Naive B cell (primary cell): ENCODE data around the gene SRP19. TPM values are rescaled to one million over a fixed set of nuclear protein-coding genes. Genes with fewer than 3 reads are reported as not detected.
A peak's percentile ranks its signal among the peaks of the same experiment; 100 is the strongest.
"Not testable (repeated sequence)": the region's sequence is repeated elsewhere in the genome, so short reads cannot be mapped to it uniquely, and the experiment has no call there.

Experiments
- ATAC-seq, 2 donors: fragments of 150-1000 bp; cut with Tn5 transposase; 2 replicates each; pipeline ENCODE4 v1.10.0; 2021; ENCODE audit warnings: low read depth in 2 of 2, mild to moderate bottlenecking in 2 of 2, moderate library complexity in 2 of 2
- DNase-seq: peaks from one replicate; pipeline ENCODE4 v3.0.0; 2022
- H3K27ac Mint-ChIP-seq, 6 donors: one replicate each; pipeline ENCODE4 v1.8.0; 2020 to 2022; ENCODE audit warnings: mild to moderate bottlenecking in 6 of 6, mixed read lengths in 6 of 6, moderate library complexity in 5 of 6, inconsistent platforms in 2 of 6
- H3K27me3 Mint-ChIP-seq, 3 donors: one replicate each; pipeline ENCODE4 v1.8.0; 2021 to 2022; ENCODE audit warnings: mixed read lengths in 3 of 3, mild to moderate bottlenecking in 1 of 3
- H3K36me3 Mint-ChIP-seq, 2 donors: one replicate each; pipeline ENCODE4 v1.8.0; 2020 to 2022; ENCODE audit warnings: mixed read lengths in 2 of 2, inconsistent platforms in 1 of 2, mild to moderate bottlenecking in 1 of 2
- H3K4me1 Mint-ChIP-seq, 3 donors: one replicate each; pipeline ENCODE4 v1.8.0; 2020 to 2022; ENCODE audit warnings: mixed read lengths in 3 of 3, inconsistent platforms in 1 of 3, mild to moderate bottlenecking in 1 of 3, moderate library complexity in 1 of 3
- H3K4me3 Mint-ChIP-seq, 8 donors: one replicate each; pipeline ENCODE4 v1.8.0; 2020 to 2022; ENCODE audit warnings: mild to moderate bottlenecking in 8 of 8, mixed read lengths in 8 of 8, moderate library complexity in 8 of 8, inconsistent platforms in 2 of 8
- H3K9me3 Mint-ChIP-seq, 7 donors: one replicate each; pipeline ENCODE4 v1.8.0; 2020 to 2022; ENCODE audit warnings: mixed read lengths in 7 of 7, mild to moderate bottlenecking in 5 of 7, inconsistent platforms in 2 of 7, moderate library complexity in 1 of 7
- polyA plus RNA-seq, 6 donors: library from polyadenylated mRNA; unstranded; fragments of 300-500 nt; fragmentation: Illumina TruSeq; gene quantifications; one replicate each; pipeline ENCODE4 v1.2.3, GENCODE V29; 2021; ENCODE audit warnings: low read depth in 6 of 6

The SRP19 gene
- polyA plus RNA-seq, 6 donors from 2014 or later: 104 to 153 (median 121) TPM

DNA sequence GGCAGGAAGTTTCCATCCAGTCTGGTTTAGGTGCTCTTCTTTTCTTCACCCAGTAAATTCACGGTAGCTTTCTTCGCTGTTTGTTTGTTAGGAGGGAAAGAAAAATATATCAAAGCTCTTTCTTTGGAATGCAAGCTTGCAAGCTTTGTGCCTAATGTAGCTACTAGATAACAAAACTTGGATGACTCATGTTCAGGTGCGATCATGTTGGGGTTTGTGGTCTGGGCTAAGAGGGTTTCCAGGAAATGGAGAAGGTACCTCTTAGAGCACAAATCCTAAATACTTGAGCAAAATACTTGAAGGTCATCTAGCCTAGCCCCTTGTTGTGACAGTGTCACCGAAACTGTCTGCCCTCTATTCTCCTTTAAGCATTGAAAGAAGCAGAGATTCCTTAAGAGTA, 17.7 kb downstream of the SRP19 start:
- Mint-ChIP-seq H3K36me3 (peaks cover 0 to 6% of the 10 kb centered on the region in 2 donors), H3K27me3 (no peaks in the 10 kb centered on the region), H3K27ac (peak overlapping the region in 4 of 6 donors; percentile 0 to 36 (median 30)), H3K4me3 (no peak overlapping the region), H3K4me1 (peaks cover under 1 to 4% (median under 1%) of the 10 kb centered on the region in 3 donors), H3K9me3 (no peaks in the 10 kb centered on the region)
- DNase-seq (no peak), ATAC-seq (no peak)

GRCh38 chr5:112880219-112880964, 19.3 kb downstream of the SRP19 start:
- H3K4me3 Mint-ChIP-seq: no peak overlapping the region
- no peaks in the 10 kb centered on the region for H3K9me3 Mint-ChIP-seq
- DNase-seq (no peak), ATAC-seq (no peak)
- peaks cover 0 to 4% (median 0%) of the 10 kb centered on the region in 3 donors for H3K4me1 Mint-ChIP-seq
- peaks cover 0 to 6% of the 10 kb centered on the region in 2 donors for H3K36me3 Mint-ChIP-seq
- no peaks in the 10 kb centered on the region for H3K27me3 Mint-ChIP-seq
- peak overlapping the region in 4 of 6 donors; percentile 0 to 78 (median 68) for H3K27ac Mint-ChIP-seq

DNA sequence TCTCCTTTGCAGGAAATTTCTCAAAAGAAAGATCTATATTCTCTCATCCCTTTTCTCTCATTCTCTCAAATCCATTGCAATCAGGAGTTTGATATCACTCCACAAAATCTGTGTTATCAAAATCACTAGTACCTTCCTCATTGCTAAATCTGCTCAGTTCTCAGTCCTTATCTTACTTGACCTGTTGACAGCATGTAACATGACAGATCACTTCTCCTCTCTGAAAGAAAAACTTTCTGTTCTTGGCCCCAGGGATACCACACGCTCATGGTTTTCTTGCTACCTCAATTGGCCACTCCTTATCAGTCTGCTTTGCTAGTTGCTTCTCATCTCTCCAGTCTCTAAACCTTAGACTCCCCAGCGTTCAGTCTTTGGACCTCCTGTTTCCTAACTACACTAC, 22.1 kb downstream of the SRP19 start:
- Mint-ChIP-seq H3K9me3 (no peaks in the 10 kb centered on the region), H3K36me3 (peaks cover 0 to 7% of the 10 kb centered on the region in 2 donors), H3K27me3 (no peaks in the 10 kb centered on the region), H3K27ac (no peak overlapping the region), H3K4me3 (no peak overlapping the region), H3K4me1 (peaks cover 0 to 5% (median 4%) of the 10 kb centered on the region in 3 donors)
- ATAC-seq: no peak
- no peak for DNase-seq

- Mint-ChIP-seq H3K9me3 (no peaks in the 10 kb centered on the region), H3K27ac (peak overlapping the region in 1 of 6 donors; percentile 34), H3K4me3 (no peak overlapping the region), H3K4me1 (peaks cover 0 to 11% (median 9%) of the 10 kb centered on the region in 3 donors), H3K27me3 (no peaks in the 10 kb centered on the region), H3K36me3 (peaks cover 0 to 7% of the 10 kb centered on the region in 2 donors)
- no peak for DNase-seq
- ATAC-seq: no peak
Observed at GRCh38 chr5:112885001-112885400, 23.9 kb downstream of the SRP19 start.

- Mint-ChIP-seq H3K9me3 (no peaks in the 10 kb centered on the region), H3K36me3 (peaks cover 0 to 14% of the 10 kb centered on the region in 2 donors), H3K27me3 (no peaks in the 10 kb centered on the region), H3K4me3 (no peak overlapping the region), H3K4me1 (peaks cover 0 to 18% (median 10%) of the 10 kb centered on the region in 3 donors), H3K27ac (peak overlapping the region in 2 of 6 donors; percentile 20 to 70)
- no peak for DNase-seq
- ATAC-seq: no peak
Observed at GRCh38 chr5:112886975-112887374, 25.9 kb downstream of the SRP19 start.

DNA sequence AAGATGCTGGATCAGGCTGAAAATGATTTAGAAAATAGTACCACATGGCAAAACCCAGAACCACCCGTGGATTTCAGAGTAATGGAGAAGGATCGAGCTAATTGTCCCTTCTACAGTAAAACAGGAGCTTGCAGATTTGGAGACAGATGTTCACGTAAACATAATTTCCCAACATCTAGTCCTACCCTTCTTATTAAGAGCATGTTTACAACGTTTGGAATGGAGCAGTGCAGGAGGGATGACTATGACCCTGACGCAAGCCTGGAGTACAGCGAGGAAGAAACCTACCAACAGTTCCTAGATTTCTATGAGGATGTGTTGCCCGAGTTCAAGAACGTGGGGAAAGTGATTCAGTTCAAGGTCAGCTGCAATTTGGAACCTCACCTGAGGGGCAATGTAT, 31.0 kb downstream of the SRP19 start:
- H3K9me3 Mint-ChIP-seq, ATAC-seq, H3K27me3 Mint-ChIP-seq, DNase-seq, H3K4me3 Mint-ChIP-seq: not testable (repeated sequence)
- Mint-ChIP-seq H3K36me3 (peaks cover 0 to 18% of the 10 kb centered on the region in 2 donors), H3K4me1 (peaks cover 13 to 18% (median 15%) of the 10 kb centered on the region in 3 donors), H3K27ac (peak overlapping the region in 2 of 6 donors; percentile 32 to 44)

DNA sequence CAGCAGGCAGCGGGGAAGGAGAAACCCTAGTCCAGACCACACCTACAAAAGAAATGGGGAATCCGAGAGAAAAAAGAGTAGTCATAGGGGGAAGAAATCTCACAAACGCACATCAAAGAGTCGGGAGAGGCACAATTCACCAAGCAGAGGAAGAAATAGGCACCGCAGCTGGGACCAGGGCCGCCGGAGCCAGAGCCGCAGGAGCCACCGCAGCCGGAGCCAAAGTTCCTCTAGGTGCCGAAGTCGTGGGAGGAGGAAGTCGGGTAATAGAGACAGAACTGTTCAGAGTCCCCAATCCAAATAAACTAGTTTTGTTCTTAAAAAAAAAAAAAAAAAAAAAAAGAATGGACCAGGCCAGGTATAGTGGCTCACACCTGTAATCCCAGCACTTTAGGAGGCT, 31.7 kb downstream of the SRP19 start:
- ATAC-seq: no peak
- Mint-ChIP-seq H3K4me3 (peak overlapping the region in 1 of 8 donors; percentile 17), H3K36me3 (peaks cover 0 to 18% of the 10 kb centered on the region in 2 donors), H3K27me3 (no peaks in the 10 kb centered on the region), H3K27ac (peak overlapping the region in 4 of 6 donors; percentile 56 to 85 (median 60)), H3K9me3 (no peaks in the 10 kb centered on the region), H3K4me1 (peaks cover 15 to 24% (median 18%) of the 10 kb centered on the region in 3 donors)
- DNase-seq: no peak

- no peaks in the 10 kb centered on the region for H3K9me3 Mint-ChIP-seq
- H3K27ac Mint-ChIP-seq: peak overlapping the region in 2 of 6 donors; percentile 70 to 73
- DNase-seq (no peak), ATAC-seq (no peak)
- no peak overlapping the region for H3K4me3 Mint-ChIP-seq
- peaks cover 0 to 18% of the 10 kb centered on the region in 2 donors for H3K36me3 Mint-ChIP-seq
- H3K27me3 Mint-ChIP-seq: no peaks in the 10 kb centered on the region
- peaks cover 10 to 24% (median 18%) of the 10 kb centered on the region in 3 donors for H3K4me1 Mint-ChIP-seq
Observed at GRCh38 chr5:112895682-112896081, 34.6 kb downstream of the SRP19 start.

DNA sequence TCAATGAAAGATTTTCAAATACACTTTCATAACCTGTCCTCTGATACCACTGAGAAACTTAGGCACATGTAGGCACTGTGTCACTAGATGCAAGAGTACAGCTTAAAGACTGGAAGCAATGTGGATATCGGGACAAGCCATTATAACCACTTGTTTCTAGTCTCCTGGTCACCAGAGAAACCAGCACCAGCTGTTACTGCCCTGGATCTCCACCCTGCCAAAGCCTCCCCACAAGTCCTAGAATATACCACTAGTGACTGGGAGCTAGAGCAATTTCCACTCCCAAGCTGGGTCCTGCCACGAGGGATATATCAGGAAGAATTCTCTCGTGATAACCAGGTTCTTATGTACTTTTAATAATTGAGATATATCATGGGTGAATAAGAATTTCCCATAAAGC, 41.5 kb downstream of the SRP19 start:
- Mint-ChIP-seq H3K4me1 (peaks cover 30 to 50% (median 36%) of the 10 kb centered on the region in 3 donors), H3K27me3 (no peaks in the 10 kb centered on the region), H3K4me3 (no peak overlapping the region), H3K36me3 (peaks cover 5 to 9% of the 10 kb centered on the region in 2 donors), H3K9me3 (no peaks in the 10 kb centered on the region), H3K27ac (peak overlapping the region in 1 of 6 donors; percentile 32)
- DNase-seq: no peak
- no peak for ATAC-seq

- peak in 1 of 2 donors; percentile 53 for ATAC-seq
- peaks cover 35 to 47% (median 39%) of the 10 kb centered on the region in 3 donors for H3K4me1 Mint-ChIP-seq
- not testable (repeated sequence) for H3K27me3 Mint-ChIP-seq, H3K9me3 Mint-ChIP-seq, H3K36me3 Mint-ChIP-seq, DNase-seq
- peak overlapping the region in 1 of 8 donors; percentile 37 for H3K4me3 Mint-ChIP-seq
- peak overlapping the region in 5 of 6 donors; percentile 20 to 93 (median 73) for H3K27ac Mint-ChIP-seq
Observed at GRCh38 chr5:112904996-112905395, 43.9 kb downstream of the SRP19 start.

- H3K4me3 Mint-ChIP-seq: no peak overlapping the region
- ATAC-seq: peak; percentile 39 to 50
- peak overlapping the region; percentile 33 to 97 (median 86) for H3K27ac Mint-ChIP-seq
- H3K27me3 Mint-ChIP-seq: no peaks in the 10 kb centered on the region
- peaks cover 43 to 45% (median 44%) of the 10 kb centered on the region in 3 donors for H3K4me1 Mint-ChIP-seq
- no peaks in the 10 kb centered on the region for H3K36me3 Mint-ChIP-seq
- no peak for DNase-seq
- H3K9me3 Mint-ChIP-seq: no peaks in the 10 kb centered on the region
Observed at GRCh38 chr5:112906637-112907036, 45.5 kb downstream of the SRP19 start.

DNA sequence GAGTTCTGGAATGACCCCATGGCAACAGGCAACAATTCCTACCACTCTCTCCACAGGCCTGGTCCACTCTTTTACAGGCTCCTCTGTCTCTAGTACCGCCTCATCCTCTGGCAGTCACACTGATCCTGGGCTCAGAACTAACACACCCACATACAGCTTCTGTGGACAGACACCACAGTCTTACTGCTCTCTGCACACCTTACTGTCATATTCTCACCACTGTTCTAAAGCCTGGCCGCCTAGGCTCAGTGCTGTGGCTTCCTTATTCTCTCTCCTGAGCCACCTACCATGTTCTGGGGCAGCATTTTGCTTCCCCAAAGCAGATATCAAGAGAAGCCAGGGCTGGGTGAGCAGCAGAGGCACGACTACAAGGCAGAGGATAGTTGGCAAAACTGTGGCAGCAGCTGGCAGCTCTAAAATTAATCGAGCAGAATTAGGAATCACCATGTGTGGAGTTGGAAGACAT, 46.1 kb downstream of the SRP19 start:
- peak in 1 of 2 donors; percentile 40 for ATAC-seq
- Mint-ChIP-seq H3K9me3 (no peaks in the 10 kb centered on the region), H3K4me1 (peaks cover 41 to 43% (median 42%) of the 10 kb centered on the region in 3 donors), H3K27me3 (no peaks in the 10 kb centered on the region), H3K27ac (peak overlapping the region; percentile 1 to 97 (median 86)), H3K4me3 (peak overlapping the region in 1 of 8 donors; percentile 21), H3K36me3 (no peaks in the 10 kb centered on the region)
- no peak for DNase-seq

DNA sequence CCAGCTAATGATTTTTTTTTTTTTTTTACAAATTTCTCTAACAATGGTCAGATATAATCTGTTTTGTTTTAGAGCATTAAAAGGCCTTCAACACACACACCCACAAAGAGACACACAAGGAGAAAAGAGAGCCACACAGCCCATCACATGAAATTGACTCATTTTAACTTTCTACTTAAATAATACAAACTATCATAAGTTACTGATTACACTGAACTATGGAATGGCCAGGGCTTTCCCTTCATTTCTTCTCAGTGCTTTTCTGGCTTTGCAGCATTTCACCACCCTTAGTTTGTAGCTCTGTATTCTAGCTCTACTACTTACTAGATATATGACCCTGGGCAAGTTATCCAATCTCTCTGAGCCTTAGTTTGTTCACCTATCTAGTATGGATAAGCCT, 47.8 kb downstream of the SRP19 start:
- no peak for ATAC-seq
- peaks cover 37 to 38% (median 38%) of the 10 kb centered on the region in 3 donors for H3K4me1 Mint-ChIP-seq
- H3K27ac Mint-ChIP-seq: peak overlapping the region in 3 of 6 donors; percentile 37 to 77 (median 66)
- H3K27me3 Mint-ChIP-seq: no peaks in the 10 kb centered on the region
- H3K36me3 Mint-ChIP-seq: peaks cover 0 to 8% of the 10 kb centered on the region in 2 donors
- no peak overlapping the region for H3K4me3 Mint-ChIP-seq
- H3K9me3 Mint-ChIP-seq: no peaks in the 10 kb centered on the region
- DNase-seq: no peak

DNA sequence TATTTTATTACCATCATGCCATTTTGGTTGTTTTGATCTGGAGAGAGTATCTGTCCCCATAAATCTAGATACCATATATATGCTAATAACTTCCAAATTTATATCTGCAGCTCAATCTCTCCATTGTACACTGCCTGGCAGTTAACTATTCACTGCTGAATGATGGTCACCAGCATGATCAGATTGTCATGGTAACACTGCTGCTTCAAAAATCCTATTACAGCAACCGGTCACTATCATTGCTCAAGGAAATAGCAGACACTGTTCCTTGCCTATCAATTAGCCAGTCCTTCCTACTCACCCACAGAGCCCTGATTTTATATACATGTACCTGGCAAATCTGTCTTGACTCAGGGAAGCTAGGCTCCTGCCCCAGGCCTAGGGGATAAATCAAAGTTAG, 49.4 kb downstream of the SRP19 start:
- Mint-ChIP-seq H3K27ac (peak overlapping the region in 3 of 6 donors; percentile 42 to 53 (median 43)), H3K9me3 (no peaks in the 10 kb centered on the region), H3K4me1 (peaks cover 31 to 44% (median 36%) of the 10 kb centered on the region in 3 donors), H3K36me3 (peaks cover 0 to 8% of the 10 kb centered on the region in 2 donors), H3K27me3 (no peaks in the 10 kb centered on the region), H3K4me3 (no peak overlapping the region)
- DNase-seq (no peak), ATAC-seq (no peak)
